Ammon's horn (tissue), 1 donor: ENCODE measurements around the gene NECTIN3.

Experiments used
- DNase-seq: peaks from one replicate; pipeline ENCODE4 v3.0.0-alpha.2; 2016; ENCODE audit warnings: low spot score

Gene NECTIN3

GRCh38 chr3:111200027-111200426, 128.4 kb downstream of the NECTIN3 start:
- DNase-seq = no peak

GRCh38 chr3:111210003-111210711, 138.5 kb downstream of the NECTIN3 start:
- no peak for DNase-seq

- no peak for DNase-seq
Observed at GRCh38 chr3:111210866-111211564, 139.4 kb downstream of the NECTIN3 start.

GRCh38 chr3:111212511-111212910, 140.9 kb downstream of the NECTIN3 start:
- no peak for DNase-seq

- DNase-seq = no peak
Observed at GRCh38 chr3:111215481-111215880, 143.9 kb downstream of the NECTIN3 start.

GRCh38 chr3:111218615-111219014, 147.0 kb downstream of the NECTIN3 start:
- DNase-seq = no peak

GRCh38 chr3:111227216-111227615, 155.6 kb downstream of the NECTIN3 start:
- no peak for DNase-seq

GRCh38 chr3:111229301-111229700, 157.7 kb downstream of the NECTIN3 start:
- DNase-seq = no peak

- DNase-seq = no peak
Observed at GRCh38 chr3:111236836-111237713, 165.5 kb downstream of the NECTIN3 start.

GRCh38 chr3:111237946-111238345, 166.3 kb downstream of the NECTIN3 start:
- no peak for DNase-seq

- no peak for DNase-seq
Observed at GRCh38 chr3:111238885-111239284, 167.3 kb downstream of the NECTIN3 start.

- DNase-seq = no peak
Observed at GRCh38 chr3:111241960-111242359, 170.3 kb downstream of the NECTIN3 start.
